Bronchial epithelial cell (primary cell): Measurements from ENCODE around the gene LMLN. TPM values are rescaled to one million over a fixed set of nuclear protein-coding genes. Genes with fewer than 3 reads are reported as not detected.

Experiments
- DNase-seq: peaks from one replicate; pipeline ENCODE4 v3.0.0-alpha.2; 2010; ENCODE audit warnings: low read depth
- FAIRE-seq: peaks from 2 replicates; lab custom pipeline; 2011; peaks lifted over from hg19 to GRCh38; lab: Jason Lieb, UNC
- H3K27me3 ChIP-seq: 2 replicates; pipeline ENCODE4 v1.5.1; 2011; ENCODE audit warnings: low read length; ENCODE audit not compliant: control insufficient read depth, insufficient read depth
- H3K36me3 ChIP-seq: 2 replicates; pipeline ENCODE4 v1.5.1; 2011; ENCODE audit warnings: low read length; ENCODE audit not compliant: control insufficient read depth, insufficient read depth
- H3K4me3 ChIP-seq: 2 replicates; pipeline ENCODE4 v1.5.1; 2011; ENCODE audit warnings: mild to moderate bottlenecking, low read depth, low read length, control low read depth
- CTCF ChIP-seq: IDR thresholded peaks from 2 replicates; pipeline ENCODE4 v1.5.1; 2011; ENCODE audit warnings: mild to moderate bottlenecking, moderate library complexity, low read length, control low read depth, inconsistent platforms; ENCODE audit not compliant: insufficient read depth, severe bottlenecking
- total RNA-seq: library from RNA; depleted of rRNA; stranded (reverse); fragments of >200 nt; gene quantifications from 2 replicates; pipeline ENCODE4 v1.2.1, GENCODE V29; 2014

Gene LMLN
- total RNA-seq, 1 donor from 2014 or later: 3.9 TPM

DNA sequence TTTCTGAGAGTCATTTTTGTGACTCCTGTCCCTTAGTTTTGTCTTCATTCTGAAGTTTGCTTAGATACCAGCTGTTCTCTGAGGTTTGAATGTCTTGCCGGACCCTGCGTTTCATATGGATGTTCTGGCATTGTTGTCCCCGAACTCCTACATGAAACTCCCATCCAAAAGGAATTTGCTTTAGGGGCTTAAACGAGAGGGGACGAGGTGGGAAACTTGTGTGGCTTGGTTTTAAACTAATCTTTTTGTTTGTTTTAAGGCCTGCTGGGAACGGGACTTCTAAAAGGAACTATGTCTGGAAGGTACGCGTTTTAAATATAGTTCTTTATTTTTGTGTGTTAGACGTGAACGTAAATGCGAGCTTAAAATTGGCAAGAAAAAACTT is 9.3 kb upstream of the LMLN start:
- no peak for TF ChIP-seq CTCF
- peak overlapping the region; percentile 79 for H3K4me3 ChIP-seq
- FAIRE-seq (no peak), DNase-seq (no peak)
- peaks cover 8% of the 10 kb centered on the region for H3K36me3 ChIP-seq
- H3K27me3 ChIP-seq: no peaks in the 10 kb centered on the region

GRCh38 chr3:197951392-197951990 is 8.5 kb upstream of the LMLN start:
- FAIRE-seq (no peak), DNase-seq (no peak)
- no peak for TF ChIP-seq CTCF
- Histone ChIP-seq H3K27me3 (no peaks in the 10 kb centered on the region), H3K36me3 (peaks cover 10% of the 10 kb centered on the region), H3K4me3 (peak overlapping the region; percentile 79)

GRCh38 chr3:197952440-197952839 is 7.6 kb upstream of the LMLN start:
- Histone ChIP-seq H3K4me3 (no peak overlapping the region), H3K27me3 (no peaks in the 10 kb centered on the region), H3K36me3 (peaks cover 10% of the 10 kb centered on the region)
- no peak for FAIRE-seq
- no peak for DNase-seq
- TF ChIP-seq CTCF: no peak

GRCh38 chr3:197953325-197953724 is 6.7 kb upstream of the LMLN start:
- H3K4me3 ChIP-seq: no peak overlapping the region

DNA sequence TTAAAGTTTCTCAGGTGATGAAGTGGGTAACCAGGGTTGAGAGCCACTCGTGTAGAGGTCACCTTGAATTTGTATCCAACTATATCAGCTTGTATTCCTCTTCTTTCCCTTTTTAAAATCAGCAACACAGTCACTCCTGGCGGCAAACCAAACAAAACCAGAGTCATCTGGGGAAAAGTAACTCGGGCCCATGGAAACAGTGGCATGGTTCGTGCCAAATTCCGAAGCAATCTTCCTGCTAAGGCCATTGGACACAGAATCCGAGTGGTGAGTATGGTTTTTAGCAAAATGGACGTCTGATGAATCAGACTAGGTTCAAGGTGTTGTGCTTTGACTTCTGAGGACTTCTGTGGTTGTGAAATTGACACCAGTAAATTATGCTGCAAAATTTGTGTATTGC is 6.1 kb upstream of the LMLN start:
- FAIRE-seq (no peak), DNase-seq (no peak)
- no peak for TF ChIP-seq CTCF
- peaks cover 10% of the 10 kb centered on the region for H3K36me3 ChIP-seq
- no peak overlapping the region for H3K4me3 ChIP-seq
- H3K27me3 ChIP-seq: no peaks in the 10 kb centered on the region

More at GRCh38 chr3:197953325-197953724, 6.7 kb upstream of the LMLN start:
- no peak for TF ChIP-seq CTCF
- FAIRE-seq (no peak), DNase-seq (no peak)
- no peaks in the 10 kb centered on the region for H3K27me3 ChIP-seq
- H3K36me3 ChIP-seq: peaks cover 10% of the 10 kb centered on the region
